OCI-LY1 (cell line): Measurements from ENCODE around the gene PTPRR.

Experiments
- H2AFZ ChIP-seq: fragments of 200-600 bp; sonication (generic), shearing (Covaris generic); 2 replicates; pipeline ENCODE4 v1.6.0; 2014; ENCODE audit warnings: antibody characterized with exemption, mild to moderate bottlenecking, low read length
- H3F3A ChIP-seq: fragments of 200-600 bp; sonication (generic), shearing (Covaris generic); 2 replicates; pipeline ENCODE4 v1.6.0; 2014; ENCODE audit warnings: mild to moderate bottlenecking, antibody characterized with exemption, low read length, moderate library complexity; ENCODE audit not compliant: insufficient read depth
- H3K27ac ChIP-seq: fragments of 200-600 bp; sonication (generic); 2 replicates; pipeline ENCODE4 v1.5.1; 2014; ENCODE audit warnings: low read length, mixed run types, mild to moderate bottlenecking, low read depth; ENCODE audit not compliant: poor library complexity, severe bottlenecking
- H3K27me3 ChIP-seq: fragments of 200-600 bp; sonication (generic); 2 replicates; pipeline ENCODE4 v1.6.0; 2014; ENCODE audit warnings: antibody characterized with exemption, mild to moderate bottlenecking, low read length, moderate library complexity; ENCODE audit not compliant: insufficient read depth
- H3K36me3 ChIP-seq: fragments of 200-600 bp; sonication (generic); 2 replicates; pipeline ENCODE4 v1.6.1; 2014; ENCODE audit warnings: mild to moderate bottlenecking, antibody characterized with exemption, low read length, moderate library complexity, mixed read lengths; ENCODE audit not compliant: insufficient read depth
- H3K4me1 ChIP-seq: fragments of 200-600 bp; sonication (generic); 2 replicates; pipeline ENCODE4 v1.5.1; 2014; ENCODE audit warnings: mild to moderate bottlenecking, low read length, moderate library complexity; ENCODE audit not compliant: insufficient read depth, severe bottlenecking
- H3K4me2 ChIP-seq: fragments of 200-600 bp; sonication (generic), shearing (Covaris generic); 2 replicates; pipeline ENCODE4 v1.6.1; 2014; ENCODE audit warnings: low read length
- H3K4me3 ChIP-seq: fragments of 200-600 bp; sonication (generic); 2 replicates; pipeline ENCODE4 v1.5.1; 2014; ENCODE audit warnings: low read length, low read depth, mild to moderate bottlenecking, mixed read lengths; ENCODE audit not compliant: poor library complexity, severe bottlenecking
- H3K79me2 ChIP-seq: fragments of 200-600 bp; shearing (Covaris generic); 2 replicates; pipeline ENCODE4 v1.6.1; 2016; ENCODE audit warnings: mixed run types, low read length, mixed read lengths; ENCODE audit not compliant: insufficient read depth
- H3K9ac ChIP-seq: fragments of 200-600 bp; sonication (generic), shearing (Covaris generic); 2 replicates; pipeline ENCODE4 v1.6.1; 2014; ENCODE audit warnings: mild to moderate bottlenecking, low read length, mixed read lengths
- H3K9me2 ChIP-seq: fragments of 200-600 bp; sonication (generic), shearing (Covaris generic); 2 replicates; pipeline ENCODE4 v1.6.1; 2014; ENCODE audit warnings: low read depth, mild to moderate bottlenecking, low read length, mixed read lengths
- H3K9me3 ChIP-seq: fragments of 200-600 bp; shearing (Covaris generic); 2 replicates; pipeline ENCODE4 v1.6.1; 2014; ENCODE audit warnings: low read length, mixed read lengths
- H4K20me1 ChIP-seq: fragments of 200-600 bp; sonication (generic), shearing (Covaris generic); 2 replicates; pipeline ENCODE4 v1.6.0; 2016; ENCODE audit warnings: mild to moderate bottlenecking, low read length; ENCODE audit not compliant: insufficient read depth
- CTCF ChIP-seq: fragments of 200-600 bp; sonication (generic), shearing (Covaris generic); IDR thresholded peaks from 2 replicates; pipeline ENCODE4 v1.5.1; 2017; ENCODE audit warnings: mild to moderate bottlenecking, antibody characterized with exemption, low read length, moderate library complexity, mixed read lengths
- EZH2 ChIP-seq: fragments of 200-600 bp; sonication (generic), shearing (Covaris generic); IDR thresholded peaks from 2 replicates; pipeline ENCODE4 v1.8.0; 2017; ENCODE audit warnings: borderline replicate concordance, mixed run types, mild to moderate bottlenecking, antibody characterized with exemption, low read length, moderate library complexity, mixed read lengths

The PTPRR gene

GRCh38 chr12:70756118-70756517 lies 164.4 kb downstream of the PTPRR start:
- no peak overlapping the region for H3K4me2 ChIP-seq
- H3K9me2 ChIP-seq = no peaks in the 10 kb centered on the region
- H4K20me1 ChIP-seq = no peaks in the 10 kb centered on the region
- H3K4me3 ChIP-seq = no peak overlapping the region
- TF ChIP-seq CTCF (no peak), EZH2 (no peak)
- no peak overlapping the region for H3K27ac ChIP-seq
- H3F3A ChIP-seq = no peaks in the 10 kb centered on the region
- H3K79me2 ChIP-seq = no peaks in the 10 kb centered on the region
- H3K4me1 ChIP-seq = no peaks in the 10 kb centered on the region
- H3K36me3 ChIP-seq = no peaks in the 10 kb centered on the region
- H3K9me3 ChIP-seq = no peaks in the 10 kb centered on the region
- no peak overlapping the region for H3K9ac ChIP-seq
- H3K27me3 ChIP-seq = no peaks in the 10 kb centered on the region
- no peak overlapping the region for H2AFZ ChIP-seq

- Histone ChIP-seq H3K4me3 (no peak overlapping the region), H3F3A (no peaks in the 10 kb centered on the region), H4K20me1 (no peaks in the 10 kb centered on the region), H3K36me3 (no peaks in the 10 kb centered on the region), H3K79me2 (no peaks in the 10 kb centered on the region), H3K9me3 (no peaks in the 10 kb centered on the region), H3K4me2 (no peak overlapping the region), H3K9me2 (no peaks in the 10 kb centered on the region), H3K27me3 (no peaks in the 10 kb centered on the region), H3K9ac (no peak overlapping the region), H3K27ac (no peak overlapping the region), H3K4me1 (no peaks in the 10 kb centered on the region), H2AFZ (no peak overlapping the region)
- TF ChIP-seq CTCF = no peak
- TF ChIP-seq EZH2 = no peak
These were observed 166.2 kb downstream of the PTPRR start for GRCh38 chr12:70754330-70754741.

GRCh38 chr12:70752327-70752726 lies 168.2 kb downstream of the PTPRR start:
- Histone ChIP-seq H3K9me2 (no peaks in the 10 kb centered on the region), H3K27ac (no peak overlapping the region), H3K9ac (no peak overlapping the region), H3F3A (no peaks in the 10 kb centered on the region), H3K4me1 (no peaks in the 10 kb centered on the region), H3K4me2 (no peak overlapping the region), H3K4me3 (no peak overlapping the region), H2AFZ (no peak overlapping the region), H3K9me3 (no peaks in the 10 kb centered on the region), H4K20me1 (no peaks in the 10 kb centered on the region), H3K79me2 (no peaks in the 10 kb centered on the region), H3K36me3 (no peaks in the 10 kb centered on the region), H3K27me3 (no peaks in the 10 kb centered on the region)
- TF ChIP-seq EZH2 (no peak), CTCF (no peak)
